ENCODE data around the gene CFAP251.

Gene CFAP251

GRCh38 chr12:121963341-121964018 lies 45.1 kb downstream of the CFAP251 start:
- no peak for TF ChIP-seq CTCF (IDR thresholded peaks at IDR 0.05; ENCODE audit: low read depth, low read length)
- H3K4me3 ChIP-seq (ENCODE audit: low read depth, low read length) = no peak overlapping the region
- no peak for DNase-seq (ENCODE audit: low read depth, low spot score)
- in situ Hi-C loops (cut with HindIII; ENCODE audit: low sequenced_read_pairs) = no loop called here

- TF ChIP-seq CTCF (IDR thresholded peaks at IDR 0.05; ENCODE audit: low read depth, low read length) = no peak
- no peak overlapping the region for H3K4me3 ChIP-seq (ENCODE audit: low read depth, low read length)
- in situ Hi-C loops (cut with HindIII; ENCODE audit: low sequenced_read_pairs) = no loop called here
- DNase-seq (ENCODE audit: low read depth, low spot score) = peak; percentile 29
Observed at GRCh38 chr12:121964813-121965643, 46.6 kb downstream of the CFAP251 start.

- TF ChIP-seq CTCF (IDR thresholded peaks at IDR 0.05; ENCODE audit: low read depth, low read length) = no peak
- in situ Hi-C loops (cut with HindIII; ENCODE audit: low sequenced_read_pairs) = no loop called here
Observed at GRCh38 chr12:121966959-121967358, 48.6 kb downstream of the CFAP251 start.

GRCh38 chr12:121968876-121969275 lies 50.5 kb downstream of the CFAP251 start:
- DNase-seq (ENCODE audit: low read depth, low spot score) = no peak
- in situ Hi-C loops (cut with HindIII; ENCODE audit: low sequenced_read_pairs) = no loop called here
- no peak for TF ChIP-seq CTCF (IDR thresholded peaks at IDR 0.05; ENCODE audit: low read depth, low read length)
- H3K4me3 ChIP-seq (ENCODE audit: low read depth, low read length) = no peak overlapping the region

More at GRCh38 chr12:121966959-121967358, 48.6 kb downstream of the CFAP251 start:
- H3K4me3 ChIP-seq (ENCODE audit: low read depth, low read length) = no peak overlapping the region
- DNase-seq (ENCODE audit: low read depth, low spot score) = no peak

GRCh38 chr12:121969726-121970125 lies 51.3 kb downstream of the CFAP251 start:
- no peak overlapping the region for H3K4me3 ChIP-seq (ENCODE audit: low read depth, low read length)
- in situ Hi-C loops (cut with HindIII; ENCODE audit: low sequenced_read_pairs) = no loop called here
- TF ChIP-seq CTCF (IDR thresholded peaks at IDR 0.05; ENCODE audit: low read depth, low read length) = no peak
- no peak for DNase-seq (ENCODE audit: low read depth, low spot score)

- in situ Hi-C loops (cut with HindIII; ENCODE audit: low sequenced_read_pairs) = no loop called here
- DNase-seq (ENCODE audit: low read depth, low spot score) = no peak
- no peak overlapping the region for H3K4me3 ChIP-seq (ENCODE audit: low read depth, low read length)
- TF ChIP-seq CTCF (IDR thresholded peaks at IDR 0.05; ENCODE audit: low read depth, low read length) = no peak
Observed at GRCh38 chr12:121970581-121971300, 52.3 kb downstream of the CFAP251 start.

Data from astrocyte of the spinal cord (primary cell).